Adrenal gland (tissue), 12 donors: ENCODE results near the gene ATR. TPM values are rescaled to one million over a fixed set of nuclear protein-coding genes. Genes with fewer than 3 reads are reported as not detected.

Source experiments
- DNase-seq, 7 donors: peaks; one replicate each; pipeline ENCODE4 v3.0.0-alpha.2; 2019 to 2020
- H3K27ac ChIP-seq, 5 donors: fragments of 200-600 bp; sonication (generic) in 4 of 5; 1 replicate in 3 of 5; 2 replicates in 2 of 5; pipeline versions ENCODE4 v1.5.1 to v1.8.0; 2016 to 2020; ENCODE audit warnings: mild to moderate bottlenecking in 1 of 5
- H3K27me3 ChIP-seq: fragments of 200-600 bp; 2 replicates; pipeline ENCODE4 v1.8.0; 2021
- H3K36me3 ChIP-seq, 2 donors: fragments of 200-600 bp; replicated peaks in 1 of 2; 1 replicate in 1 of 2; 2 replicates in 1 of 2; pipeline versions ENCODE4 v1.5.1 to v1.8.0; 2018 to 2022
- H3K4me1 ChIP-seq, 2 donors: fragments of 200-600 bp; replicated peaks in 1 of 2; 1 replicate in 1 of 2; 2 replicates in 1 of 2; pipeline versions ENCODE4 v1.5.1 to v1.8.0; 2018 to 2021
- H3K4me3 ChIP-seq, 4 donors: fragments of 200-600 bp; sonication (generic) in 3 of 4; one replicate each; pipeline ENCODE4 v1.5.1; 2016 to 2018
- H3K9me3 ChIP-seq, 3 donors: fragments of 200-600 bp; sonication (generic) in 1 of 3; replicated peaks in 1 of 3; 1 replicate in 2 of 3; 2 replicates in 1 of 3; pipeline versions ENCODE4 v1.5.1 to v1.8.0; 2016 to 2021
- CTCF ChIP-seq, 6 experiments: fragments of 450-650 bp in 4 of 6; fragments of 200-600 bp in 2 of 6; sonication (generic) in 1 of 6; IDR thresholded peaks; 1 replicate in 5 of 6; 2 replicates in 1 of 6; pipeline versions ENCODE4 v1.5.1 to v1.8.0; 2016 to 2021; ENCODE audit warnings: antibody characterized with exemption in 6 of 6, mild to moderate bottlenecking in 2 of 6, moderate library complexity in 1 of 6
- POLR2A ChIP-seq, 2 donors: fragments of 450-650 bp; IDR thresholded peaks; one replicate each; pipeline ENCODE4 v1.6.1; 2017; ENCODE audit warnings: antibody characterized with exemption in 2 of 2, mild to moderate bottlenecking in 2 of 2, moderate library complexity in 1 of 2
- WGBS, 4 donors: extraction: QIAGEN DNeasy Blood & Tissue Kit in 2 of 4; methylation state at CpG; one replicate each; pipeline versions ENCODE4 v1.1.5 to v1.1.7; 2013 to 2017; 5-methylcytosine and 5-hydroxymethylcytosine counted together
- intact Hi-C, 2 donors: fragments of 100-400 bp; cut with DNase I; formaldehyde crosslinking; loops; one replicate each; pipeline versions ENCODE4 v1.14.1 to v1.15.0; 2022 to 2023
- polyA plus RNA-seq, 3 donors: library from polyadenylated mRNA; stranded (reverse); fragments of 200-250 nt in 2 of 3; fragments of 350-450 nt in 1 of 3; fragmentation: Illumina TruSeq in 1 of 3; extraction: RNeasy Lipid Tissue Mini Kit (QIAGEN cat#74804) in 1 of 3; gene quantifications; one replicate each; pipeline ENCODE4 v1.2.3, GENCODE V29; 2013 to 2014
- total RNA-seq, 9 donors: library from RNA; depleted of rRNA in 4 of 9; stranded (reverse); fragments of >200 nt in 4 of 9; fragments of 120-200 nt in 1 of 9; fragmentation: NEBNext Ultra II Directional in 1 of 9; extraction: Animal tissue kit (Norgen Biotek cat#: 25700) in 1 of 9; gene quantifications; one replicate each; pipeline versions ENCODE4 v1.1.0 to v1.2.4, GENCODE V29; 2013 to 2023
- donor health status: healthy with polysubstance abuse.
- donor health status: Bipolar disorder and iron deficiency.
- donor health status: DM: yes; HTN: yes; CAD: no.
- donor health status: DM: no; HTN: no; CAD: no.
- donor health status: DM: no; HTN: no; CAD: no.
- donor health status: DM: yes; HTN: yes; CAD: no.

ATR gene
- total and polyA plus RNA-seq, 12 donors: 34.7 to 131 (median 53.3) TPM

GRCh38 chr3:142498397-142499180 is 79.9 kb downstream of the ATR start:
- Histone ChIP-seq H3K27ac (peak overlapping the region; percentile 29 to 79 (median 59)), H3K27me3 (no peaks in the 10 kb centered on the region), H3K9me3 (peaks cover 0 to 5% (median 0%) of the 10 kb centered on the region in 3 donors), H3K4me1 (peaks cover 23 to 43% of the 10 kb centered on the region in 2 donors), H3K4me3 (peak overlapping the region in 1 of 4 donors; percentile 3), H3K36me3 (peaks cover 0 to 9% of the 10 kb centered on the region in 2 donors)
- intact Hi-C loops: no loop called here
- DNase-seq: peak in 3 of 7 donors; percentile 8 to 29 (median 20)
- TF ChIP-seq CTCF (IDR thresholded peaks at IDR 0.05): no peak
- peak in 1 of 2 donors; percentile 45 for TF ChIP-seq POLR2A (IDR thresholded peaks at IDR 0.05)
- WGBS, 4 donors: 26 to 36% (median 33%) methylated on average over 2 of the region's 2 CpGs

- WGBS, 4 donors: 75 to 87% (median 79%) methylated on average over 1 of the region's 1 CpG
- no peak overlapping the region for H3K4me3 ChIP-seq
- DNase-seq: no peak
- peaks cover 0 to 5% (median 0%) of the 10 kb centered on the region in 3 donors for H3K9me3 ChIP-seq
- peaks cover 0 to 16% of the 10 kb centered on the region in 2 donors for H3K36me3 ChIP-seq
- H3K27me3 ChIP-seq: no peaks in the 10 kb centered on the region
- intact Hi-C loops: no loop called here
- peak overlapping the region in 2 of 5 donors; percentile 44 to 77 for H3K27ac ChIP-seq
- TF ChIP-seq CTCF (IDR thresholded peaks at IDR 0.05): no peak
- TF ChIP-seq POLR2A (IDR thresholded peaks at IDR 0.05): no peak
- peaks cover 20 to 41% of the 10 kb centered on the region in 2 donors for H3K4me1 ChIP-seq
These were observed 80.8 kb downstream of the ATR start for GRCh38 chr3:142497729-142498128.

- DNase-seq: no peak
- Histone ChIP-seq H3K27ac (no peak overlapping the region), H3K36me3 (peaks cover 0 to 32% of the 10 kb centered on the region in 2 donors), H3K4me1 (peaks cover 5 to 18% of the 10 kb centered on the region in 2 donors), H3K4me3 (no peak overlapping the region), H3K27me3 (no peaks in the 10 kb centered on the region), H3K9me3 (no peaks in the 10 kb centered on the region)
- 81 to 100% (median 99%) methylated on average over 3 of the region's 3 CpGs for WGBS, 4 donors
- TF ChIP-seq POLR2A (IDR thresholded peaks at IDR 0.05): no peak
- intact Hi-C loops: no loop called here
These were observed 83.4 kb downstream of the ATR start for GRCh38 chr3:142495103-142495502.

GRCh38 chr3:142492184-142492583 is 86.3 kb downstream of the ATR start:
- WGBS, 4 donors: 93 to 99% (median 97%) methylated on average over 2 of the region's 2 CpGs
- intact Hi-C loops: no loop called here
- no peaks in the 10 kb centered on the region for H3K9me3 ChIP-seq
- H3K36me3 ChIP-seq: peaks cover 0 to 23% of the 10 kb centered on the region in 2 donors
- H3K4me1 ChIP-seq: no peaks in the 10 kb centered on the region
- H3K27me3 ChIP-seq: no peaks in the 10 kb centered on the region
- no peak overlapping the region for H3K4me3 ChIP-seq
- no peak for DNase-seq
- H3K27ac ChIP-seq: no peak overlapping the region
- TF ChIP-seq POLR2A (IDR thresholded peaks at IDR 0.05) (no peak), CTCF (IDR thresholded peaks at IDR 0.05) (no peak)
